H9 (cell line): ENCODE measurements around the gene DNAJB6. TPM values are rescaled to one million over a fixed set of nuclear protein-coding genes. Genes with fewer than 3 reads are reported as not detected.

Experiments used
- DNase-seq: peaks from one replicate; pipeline ENCODE4 v3.0.0-alpha.2; 2017
- H2AFZ ChIP-seq: one replicate; pipeline ENCODE4 v1.6.1; 2013; ENCODE audit warnings: mild to moderate bottlenecking, low read length, control low read depth, moderate library complexity
- H2AK5ac ChIP-seq: 2 replicates; pipeline ENCODE4 v1.6.1; 2013; ENCODE audit warnings: low read length, control low read depth, mixed read lengths; ENCODE audit not compliant: insufficient read length
- H2BK120ac ChIP-seq: one replicate; pipeline ENCODE4 v1.6.1; 2013; ENCODE audit warnings: low read depth, mild to moderate bottlenecking, low read length, control low read depth, inconsistent platforms; ENCODE audit not compliant: poor library complexity, severe bottlenecking
- H2BK12ac ChIP-seq: 2 replicates; pipeline ENCODE4 v1.6.1; 2013; ENCODE audit warnings: low read length, control low read depth, mixed read lengths, low read depth; ENCODE audit not compliant: insufficient read length
- H2BK15ac ChIP-seq: 2 replicates; pipeline ENCODE4 v1.6.1; 2013; ENCODE audit warnings: low read depth, low read length, control low read depth
- H2BK20ac ChIP-seq: one replicate; pipeline ENCODE4 v1.6.1; 2013; ENCODE audit warnings: low read depth, mild to moderate bottlenecking, low read length, control low read depth, inconsistent platforms; ENCODE audit not compliant: poor library complexity, severe bottlenecking
- H2BK5ac ChIP-seq: 2 replicates; pipeline ENCODE4 v1.6.1; 2013; ENCODE audit warnings: low read length, control low read depth, mixed read lengths; ENCODE audit not compliant: insufficient read length
- H3K14ac ChIP-seq: 2 replicates; pipeline ENCODE4 v1.6.1; 2013; ENCODE audit warnings: low read length, control low read depth; ENCODE audit not compliant: insufficient read depth
- H3K18ac ChIP-seq: 2 replicates; pipeline ENCODE4 v1.6.1; 2013; ENCODE audit warnings: low read depth, mild to moderate bottlenecking, mixed read lengths, low read length, control low read depth; ENCODE audit not compliant: insufficient read length
- H3K23ac ChIP-seq: 2 replicates; pipeline ENCODE4 v1.6.1; 2013; ENCODE audit warnings: low read length, control low read depth, mixed read lengths, low read depth; ENCODE audit not compliant: insufficient read length
- H3K23me2 ChIP-seq: 2 replicates; pipeline ENCODE4 v1.6.1; 2013; ENCODE audit warnings: low read depth, mild to moderate bottlenecking, mixed read lengths, low read length, control low read depth; ENCODE audit not compliant: insufficient read length, poor library complexity, severe bottlenecking
- H3K27ac ChIP-seq: 2 replicates; pipeline ENCODE4 v1.5.1; 2013; ENCODE audit warnings: low read length, control low read depth, mixed read lengths, low read depth; ENCODE audit not compliant: insufficient read length
- H3K27me3 ChIP-seq: 2 replicates; pipeline ENCODE4 v1.6.1; 2013; ENCODE audit warnings: low read length, control low read depth, inconsistent platforms; ENCODE audit not compliant: insufficient read depth
- H3K4ac ChIP-seq: 2 replicates; pipeline ENCODE4 v1.6.1; 2013; ENCODE audit warnings: low read depth, mild to moderate bottlenecking, control low read depth, inconsistent platforms, low read length, moderate library complexity
- H3K4me1 ChIP-seq: 2 replicates; pipeline ENCODE4 v1.6.1; 2013; ENCODE audit warnings: low read length, control low read depth, inconsistent platforms; ENCODE audit not compliant: insufficient read depth
- H3K4me2 ChIP-seq: 2 replicates; pipeline ENCODE4 v1.6.1; 2013; ENCODE audit warnings: low read length, control low read depth, mixed read lengths; ENCODE audit not compliant: insufficient read length, insufficient read depth
- H3K56ac ChIP-seq: 2 replicates; pipeline ENCODE4 v1.6.1; 2013; ENCODE audit warnings: low read depth, mild to moderate bottlenecking, mixed read lengths, low read length, control low read depth; ENCODE audit not compliant: insufficient read length
- H3K79me1 ChIP-seq: 2 replicates; pipeline ENCODE4 v1.6.1; 2013; ENCODE audit warnings: low read depth, mild to moderate bottlenecking, moderate library complexity, low read length, control low read depth, inconsistent platforms; ENCODE audit not compliant: insufficient read depth, poor library complexity, severe bottlenecking
- H3K79me2 ChIP-seq: 2 replicates; pipeline ENCODE4 v1.6.1; 2013; ENCODE audit warnings: low read length, control low read depth, inconsistent platforms; ENCODE audit not compliant: insufficient read depth
- H3K9ac ChIP-seq: 2 replicates; pipeline ENCODE4 v1.6.1; 2013; ENCODE audit warnings: low read length, control low read depth, mixed read lengths; ENCODE audit not compliant: insufficient read length; ENCODE audit errors: extremely low read depth
- H3K9me3 ChIP-seq: one replicate; pipeline ENCODE4 v1.6.1; 2013; ENCODE audit warnings: low read depth, low read length, inconsistent platforms; ENCODE audit not compliant: control insufficient read depth
- H3T11ph ChIP-seq: one replicate; pipeline ENCODE4 v1.6.1; 2013; ENCODE audit warnings: mild to moderate bottlenecking, low read length, control low read depth, inconsistent platforms
- H4K20me1 ChIP-seq: one replicate; pipeline ENCODE4 v1.6.1; 2013; ENCODE audit not compliant: control insufficient read depth, insufficient read length, insufficient read depth
- H4K5ac ChIP-seq: 2 replicates; pipeline ENCODE4 v1.6.1; 2013; ENCODE audit warnings: low read depth, mild to moderate bottlenecking, mixed read lengths, low read length, control low read depth; ENCODE audit not compliant: insufficient read length
- H4K8ac ChIP-seq: replicated peaks from 2 replicates; pipeline ENCODE4 v1.6.1; 2013; ENCODE audit warnings: low read length, control low read depth, mixed read lengths, low read depth; ENCODE audit not compliant: insufficient read length
- H4K91ac ChIP-seq: 2 replicates; pipeline ENCODE4 v1.6.1; 2013; ENCODE audit warnings: low read depth, mild to moderate bottlenecking, moderate library complexity, mixed read lengths, low read length, control low read depth; ENCODE audit not compliant: insufficient read length
- H3K27ac Mint-ChIP-seq, 3 experiments: 2 replicates in 2 of 3; 3 replicates in 1 of 3; pipeline ENCODE4 v1.8.0; 2020 to 2021; ENCODE audit warnings: mixed read lengths in 3 of 3, mild to moderate bottlenecking in 1 of 3, moderate library complexity in 1 of 3
- H3K27me3 Mint-ChIP-seq: 2 replicates; pipeline ENCODE4 v1.8.0; 2021; ENCODE audit warnings: low read depth, mild to moderate bottlenecking, moderate library complexity, mixed read lengths
- H3K36me3 Mint-ChIP-seq, 3 experiments: 2 replicates in 2 of 3; 3 replicates in 1 of 3; pipeline ENCODE4 v1.8.0; 2020 to 2021; ENCODE audit warnings: low read depth in 3 of 3, mixed read lengths in 3 of 3; ENCODE audit not compliant: insufficient read depth in 1 of 3
- H3K4me1 Mint-ChIP-seq, 2 experiments: 2 replicates each; pipeline ENCODE4 v1.8.0; 2020; ENCODE audit warnings: mixed read lengths in 2 of 2
- H3K4me3 Mint-ChIP-seq, 2 experiments: 2 replicates in 1 of 2; 3 replicates in 1 of 2; pipeline ENCODE4 v1.8.0; 2020 to 2021; ENCODE audit warnings: mild to moderate bottlenecking in 2 of 2, mixed read lengths in 2 of 2, moderate library complexity in 1 of 2
- H3K9me3 Mint-ChIP-seq, 2 experiments: 2 replicates in 1 of 2; 3 replicates in 1 of 2; pipeline ENCODE4 v1.8.0; 2020; ENCODE audit warnings: mild to moderate bottlenecking in 2 of 2, mixed read lengths in 2 of 2, moderate library complexity in 1 of 2
- CTCF ChIP-seq: fragments of 200-600 bp; sonication (generic); conservative IDR thresholded peaks from 3 replicates; pipeline ENCODE4 v1.8.0; 2021; ENCODE audit warnings: antibody characterized with exemption, mild to moderate bottlenecking
- WGBS: extraction: QIAGEN DNeasy Blood & Tissue Kit; methylation state at CpG from one replicate; pipeline ENCODE4 v1.1.7; 2013; ENCODE audit warnings: missing lambda C conversion rate, low lambda C conversion rate, mixed read lengths; ENCODE audit not compliant: insufficient read length; ENCODE audit errors: extremely low coverage; 5-methylcytosine and 5-hydroxymethylcytosine counted together
- total RNA-seq: library from RNA; stranded (reverse); gene quantifications from 2 replicates; pipeline ENCODE4 v1.2.1, GENCODE V29; 2021

DNAJB6 gene
- total RNA-seq, 1 experiment from 2014 or later, result 215 TPM

GRCh38 chr7:157428554-157428945, 91.7 kb downstream of the DNAJB6 start:
- Histone ChIP-seq H3K4me2 (no peak overlapping the region), H2BK120ac (no peak overlapping the region), H2BK5ac (no peak overlapping the region), H4K5ac (no peak overlapping the region), H3K9ac (no peak overlapping the region), H3K56ac (no peak overlapping the region), H3K79me2 (no peaks in the 10 kb centered on the region), H3K23me2 (no peaks in the 10 kb centered on the region), H3K27ac (no peak overlapping the region), H3K18ac (no peak overlapping the region), H3K4me1 (no peaks in the 10 kb centered on the region), H3K79me1 (no peaks in the 10 kb centered on the region), H4K20me1 (no peaks in the 10 kb centered on the region), H3K9me3 (no peaks in the 10 kb centered on the region), H3K27me3 (no peaks in the 10 kb centered on the region), H2AK5ac (no peak overlapping the region), H3K14ac (no peak overlapping the region), H2BK12ac (no peak overlapping the region), H2BK20ac (no peak overlapping the region), H2AFZ (no peak overlapping the region), H4K8ac (no peak overlapping the region), H2BK15ac (no peak overlapping the region), H3T11ph (no peak overlapping the region), H3K23ac (no peak overlapping the region), H3K4ac (no peak overlapping the region), H4K91ac (no peak overlapping the region)
- no peaks in the 10 kb centered on the region for H3K36me3 Mint-ChIP-seq
- no peak overlapping the region for H3K4me3 Mint-ChIP-seq
- no CpG with 5 or more reads among the region's 12 CpGs for WGBS
- no peak overlapping the region; a peak in 1 of 7 replicates for H3K27ac Mint-ChIP-seq
- peaks cover 6% of the 10 kb centered on the region in 2 experiments; a peak in 2 of 5 replicates for H3K9me3 Mint-ChIP-seq
- H3K27me3 Mint-ChIP-seq, result peaks cover 6% of the 10 kb centered on the region
- DNase-seq, result no peak
- H3K4me1 Mint-ChIP-seq, result peaks cover 4 to 15% of the 10 kb centered on the region in 2 experiments
- no peak for TF ChIP-seq CTCF
